Measurements from ENCODE around the gene PDLIM5. TPM values are rescaled to one million over a fixed set of nuclear protein-coding genes. Genes with fewer than 3 reads are reported as not detected.
"Not testable (repeated sequence)": the region's sequence is repeated elsewhere in the genome, so short reads cannot be mapped to it uniquely, and the experiment has no call there.

PDLIM5 gene
- total RNA-seq, 1 experiment from 2014 or later: 21.2 TPM

GRCh38 chr4:94508296-94508695 lies 56.6 kb downstream of the PDLIM5 start:
- in situ Hi-C loops (cut with HindIII; ENCODE audit: low pct_unique_long_range_greater_than_20kb, low sequenced_read_pairs): no loop called here
- DNase-seq (ENCODE audit: low read depth, low spot score): no peak

- DNase-seq (ENCODE audit: low read depth, low spot score): no peak
- in situ Hi-C loops (cut with HindIII; ENCODE audit: low pct_unique_long_range_greater_than_20kb, low sequenced_read_pairs): no loop called here
Measured at GRCh38 chr4:94508806-94509205, 57.1 kb downstream of the PDLIM5 start.

- DNase-seq (ENCODE audit: low read depth, low spot score): no peak
- in situ Hi-C loops (cut with HindIII; ENCODE audit: low pct_unique_long_range_greater_than_20kb, low sequenced_read_pairs): no loop called here
Measured at GRCh38 chr4:94511591-94511990, 59.8 kb downstream of the PDLIM5 start.

GRCh38 chr4:94513532-94513931 lies 61.8 kb downstream of the PDLIM5 start:
- in situ Hi-C loops (cut with HindIII; ENCODE audit: low pct_unique_long_range_greater_than_20kb, low sequenced_read_pairs); DNase-seq (ENCODE audit: low read depth, low spot score): not testable (repeated sequence)

- in situ Hi-C loops (cut with HindIII; ENCODE audit: low pct_unique_long_range_greater_than_20kb, low sequenced_read_pairs): no loop called here
- DNase-seq (ENCODE audit: low read depth, low spot score): no peak
Measured at GRCh38 chr4:94515365-94515764, 63.6 kb downstream of the PDLIM5 start.

GRCh38 chr4:94516067-94516466 lies 64.3 kb downstream of the PDLIM5 start:
- no peak for DNase-seq (ENCODE audit: low read depth, low spot score)
- in situ Hi-C loops (cut with HindIII; ENCODE audit: low pct_unique_long_range_greater_than_20kb, low sequenced_read_pairs): no loop called here

GRCh38 chr4:94516999-94517398 lies 65.3 kb downstream of the PDLIM5 start:
- in situ Hi-C loops (cut with HindIII; ENCODE audit: low pct_unique_long_range_greater_than_20kb, low sequenced_read_pairs): no loop called here

GRCh38 chr4:94517492-94517891 lies 65.8 kb downstream of the PDLIM5 start:
- no peak for DNase-seq (ENCODE audit: low read depth, low spot score)
- in situ Hi-C loops (cut with HindIII; ENCODE audit: low pct_unique_long_range_greater_than_20kb, low sequenced_read_pairs): no loop called here

More at GRCh38 chr4:94516999-94517398, 65.3 kb downstream of the PDLIM5 start:
- no peak for DNase-seq (ENCODE audit: low read depth, low spot score)

- in situ Hi-C loops (cut with HindIII; ENCODE audit: low pct_unique_long_range_greater_than_20kb, low sequenced_read_pairs): no loop called here
- no peak for DNase-seq (ENCODE audit: low read depth, low spot score)
Measured at GRCh38 chr4:94519019-94519418, 67.3 kb downstream of the PDLIM5 start.

- in situ Hi-C loops (cut with HindIII; ENCODE audit: low pct_unique_long_range_greater_than_20kb, low sequenced_read_pairs): no loop called here
Measured at GRCh38 chr4:94519925-94520789, 68.4 kb downstream of the PDLIM5 start.

GRCh38 chr4:94523033-94523580 lies 71.4 kb downstream of the PDLIM5 start:
- in situ Hi-C loops (cut with HindIII; ENCODE audit: low pct_unique_long_range_greater_than_20kb, low sequenced_read_pairs): no loop called here
- no peak for DNase-seq (ENCODE audit: low read depth, low spot score)

More at GRCh38 chr4:94519925-94520789, 68.4 kb downstream of the PDLIM5 start:
- DNase-seq (ENCODE audit: low read depth, low spot score): no peak

- no peak for DNase-seq (ENCODE audit: low read depth, low spot score)
- in situ Hi-C loops (cut with HindIII; ENCODE audit: low pct_unique_long_range_greater_than_20kb, low sequenced_read_pairs): no loop called here
Measured at GRCh38 chr4:94523617-94524016, 71.9 kb downstream of the PDLIM5 start.

GRCh38 chr4:94525993-94526728 lies 74.4 kb downstream of the PDLIM5 start:
- in situ Hi-C loops (cut with HindIII; ENCODE audit: low pct_unique_long_range_greater_than_20kb, low sequenced_read_pairs): no loop called here
- DNase-seq (ENCODE audit: low read depth, low spot score): no peak

- in situ Hi-C loops (cut with HindIII; ENCODE audit: low pct_unique_long_range_greater_than_20kb, low sequenced_read_pairs): no loop called here
- no peak for DNase-seq (ENCODE audit: low read depth, low spot score)
Measured at GRCh38 chr4:94527556-94528233, 76.0 kb downstream of the PDLIM5 start.

GRCh38 chr4:94528792-94529451 lies 77.2 kb downstream of the PDLIM5 start:
- DNase-seq (ENCODE audit: low read depth, low spot score): no peak
- in situ Hi-C loops (cut with HindIII; ENCODE audit: low pct_unique_long_range_greater_than_20kb, low sequenced_read_pairs): no loop called here

GRCh38 chr4:94530073-94530472 lies 78.3 kb downstream of the PDLIM5 start:
- in situ Hi-C loops (cut with HindIII; ENCODE audit: low pct_unique_long_range_greater_than_20kb, low sequenced_read_pairs): no loop called here
- no peak for DNase-seq (ENCODE audit: low read depth, low spot score)

GRCh38 chr4:94531991-94532789 lies 80.4 kb downstream of the PDLIM5 start:
- in situ Hi-C loops (cut with HindIII; ENCODE audit: low pct_unique_long_range_greater_than_20kb, low sequenced_read_pairs): no loop called here
- DNase-seq (ENCODE audit: low read depth, low spot score): no peak

Measured in SK-MEL-5 (cell line).